ENCODE results near the gene FAM13A. TPM values are rescaled to one million over a fixed set of nuclear protein-coding genes. Genes with fewer than 3 reads are reported as not detected.

FAM13A gene
- total and polyA plus RNA-seq, 9 of the 15 experiments (the other 6 are each of a cell fraction or from before 2014, with no cell fraction given), result 11.3 to 23.3 (median 14.7) TPM

GRCh38 chr4:89009115-89009514 lies 47.9 kb downstream of the FAM13A start (continued):
- no peak for TF ChIP-seq E2F4 (CRISPR knock-in tag; IDR thresholded peaks at IDR 0.05; ENCODE audit: low read depth)
- no peak for TF ChIP-seq ZFX (CRISPR knock-in tag; IDR thresholded peaks at IDR 0.05)
- TF ChIP-seq EP300 (IDR thresholded peaks at IDR 0.05; ENCODE audit: low read length), result 0 out of 2 replicates have a peak, but pooled peaks have one; percentile 30
- TF ChIP-seq PHF21A (IDR thresholded peaks at IDR 0.05; ENCODE audit: borderline replicate concordance, low read depth), result no peak
- no peak for TF ChIP-seq MEF2A (IDR thresholded peaks at IDR 0.05; ENCODE audit: control insufficient read depth, low read depth, low read length)
- TF ChIP-seq ZNF75A (CRISPR knock-in tag; IDR thresholded peaks at IDR 0.05), result no peak
- TF ChIP-seq RNF2 (IDR thresholded peaks at IDR 0.05), result no peak
- no peak for TF ChIP-seq PHF20 (IDR thresholded peaks at IDR 0.05; ENCODE audit: partially characterized antibody)
- 0 out of 2 replicates have a peak, but pooled peaks have one; percentile 8 for TF ChIP-seq JUND (IDR thresholded peaks at IDR 0.05; ENCODE audit: borderline replicate concordance, low read depth, low read length)
- no peak for TF ChIP-seq JUND (tag; IDR thresholded peaks at IDR 0.05; ENCODE audit: borderline replicate concordance, low read depth, low read length)
- no peak for TF ChIP-seq GABPA (tag; conservative IDR thresholded peaks at IDR 0.05; ENCODE audit: low read depth)
- no peak for TF ChIP-seq TCF15 (CRISPR knock-in tag; IDR thresholded peaks at IDR 0.05)
- no peak for TF ChIP-seq ZNF609 (CRISPR knock-in tag; IDR thresholded peaks at IDR 0.05; ENCODE audit: borderline replicate concordance)
- no peak for TF ChIP-seq ZKSCAN8 (CRISPR knock-in tag; IDR thresholded peaks at IDR 0.05)
- no peak for TF ChIP-seq HEY1 (CRISPR knock-in tag; IDR thresholded peaks at IDR 0.05; ENCODE audit: borderline replicate concordance)
- no peak for TF ChIP-seq POLR2B (IDR thresholded peaks at IDR 0.05; ENCODE audit: low read depth, partially characterized antibody)
- TF ChIP-seq TAF9B (IDR thresholded peaks at IDR 0.05; ENCODE audit: partially characterized antibody), result no peak
- TF ChIP-seq MXD1 (CRISPR knock-in tag; IDR thresholded peaks at IDR 0.05; ENCODE audit: borderline replicate concordance, poor library complexity, severe bottlenecking), result no peak
- TF ChIP-seq CHD4 (IDR thresholded peaks at IDR 0.05; ENCODE audit: insufficient read depth, insufficient replicate concordance, low read depth, low read length, poor library complexity, severe bottlenecking), result no peak
- no peak for TF ChIP-seq MAFK (IDR thresholded peaks at IDR 0.05; ENCODE audit: low read length)
- TF ChIP-seq ARID1B (IDR thresholded peaks at IDR 0.05), result peak; percentile 35

Data from K562 (cell line).